ENCODE data around the gene PRR12.

PRR12 gene

DNA sequence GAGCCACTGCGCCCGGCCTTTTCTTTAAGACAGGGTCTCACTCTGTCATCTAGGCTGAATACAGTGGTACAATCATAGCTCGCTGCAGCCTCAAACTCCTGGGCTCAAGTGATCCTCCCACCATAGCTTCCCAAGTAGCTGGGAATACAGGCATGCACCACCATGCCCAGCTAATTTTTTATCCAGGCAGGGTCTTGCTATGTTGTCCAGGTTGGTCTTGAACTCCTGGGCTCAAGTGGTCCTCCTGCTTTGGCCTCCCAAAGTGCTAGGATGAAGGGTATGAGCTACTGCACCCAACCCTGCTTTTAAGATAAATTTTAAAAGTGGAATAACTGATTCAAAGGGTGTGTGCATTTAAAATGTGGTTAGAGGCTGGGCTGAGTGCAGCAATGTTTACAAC lies 24.7 kb upstream of the PRR12 start:
- no peak overlapping the region for H3K4me3 ChIP-seq (ENCODE audit: low read depth, low read length)
- no peak overlapping the region for H3K27ac ChIP-seq (ENCODE audit: extremely low read depth, low read depth, low read length)
- no peaks in the 10 kb centered on the region for H3K9me3 ChIP-seq (ENCODE audit: control insufficient read depth, insufficient read depth, low read depth, low read length)
- TF ChIP-seq ZNF792 (tag by site-specific recombination; IDR thresholded peaks at IDR 0.05) (no peak), ZNF501 (tag by site-specific recombination; IDR thresholded peaks at IDR 0.05) (no peak), PRDM1 (tag by site-specific recombination; IDR thresholded peaks at IDR 0.05) (no peak), ZNF16 (tag by site-specific recombination; IDR thresholded peaks at IDR 0.05; ENCODE audit: low read depth) (no peak), ZNF48 (tag by site-specific recombination; IDR thresholded peaks at IDR 0.05) (no peak), ZNF114 (tag by site-specific recombination; IDR thresholded peaks at IDR 0.05) (no peak), ZNF510 (tag by site-specific recombination; IDR thresholded peaks at IDR 0.05; ENCODE audit: insufficient replicate concordance) (no peak), ZNF221 (tag by site-specific recombination; IDR thresholded peaks at IDR 0.05; ENCODE audit: borderline replicate concordance) (no peak)
- TF ChIP-seq, protein P1, sequence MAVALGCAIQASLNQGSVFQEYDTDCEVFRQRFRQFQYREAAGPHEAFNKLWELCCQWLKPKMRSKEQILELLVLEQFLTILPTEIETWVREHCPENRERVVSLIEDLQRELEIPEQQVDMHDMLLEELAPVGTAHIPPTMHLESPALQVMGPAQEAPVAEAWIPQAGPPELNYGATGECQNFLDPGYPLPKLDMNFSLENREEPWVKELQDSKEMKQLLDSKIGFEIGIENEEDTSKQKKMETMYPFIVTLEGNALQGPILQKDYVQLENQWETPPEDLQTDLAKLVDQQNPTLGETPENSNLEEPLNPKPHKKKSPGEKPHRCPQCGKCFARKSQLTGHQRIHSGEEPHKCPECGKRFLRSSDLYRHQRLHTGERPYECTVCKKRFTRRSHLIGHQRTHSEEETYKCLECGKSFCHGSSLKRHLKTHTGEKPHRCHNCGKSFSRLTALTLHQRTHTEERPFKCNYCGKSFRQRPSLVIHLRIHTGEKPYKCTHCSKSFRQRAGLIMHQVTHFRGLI (tag by site-specific recombination; IDR thresholded peaks at IDR 0.05): no peak
- TF ChIP-seq, protein P2, sequence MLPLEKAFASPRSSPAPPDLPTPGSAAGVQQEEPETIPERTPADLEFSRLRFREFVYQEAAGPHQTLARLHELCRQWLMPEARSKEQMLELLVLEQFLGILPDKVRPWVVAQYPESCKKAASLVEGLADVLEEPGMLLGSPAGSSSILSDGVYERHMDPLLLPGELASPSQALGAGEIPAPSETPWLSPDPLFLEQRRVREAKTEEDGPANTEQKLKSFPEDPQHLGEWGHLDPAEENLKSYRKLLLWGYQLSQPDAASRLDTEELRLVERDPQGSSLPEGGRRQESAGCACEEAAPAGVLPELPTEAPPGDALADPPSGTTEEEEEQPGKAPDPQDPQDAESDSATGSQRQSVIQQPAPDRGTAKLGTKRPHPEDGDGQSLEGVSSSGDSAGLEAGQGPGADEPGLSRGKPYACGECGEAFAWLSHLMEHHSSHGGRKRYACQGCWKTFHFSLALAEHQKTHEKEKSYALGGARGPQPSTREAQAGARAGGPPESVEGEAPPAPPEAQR (tag by site-specific recombination; IDR thresholded peaks at IDR 0.05): no peak
- H3K36me3 ChIP-seq (ENCODE audit: control insufficient read depth in 2 of 2, insufficient read depth in 1 of 2, low read length in 2 of 2): peaks cover 0 to 7% of the 10 kb centered on the region in 2 experiments; a peak in 1 of 3 replicates
- peaks cover 19% of the 10 kb centered on the region for H3K4me1 ChIP-seq (ENCODE audit: control insufficient read depth, insufficient read depth, low read length)
- CTCF ChIA-PET: interaction anchor here (0.6 to 9.9 kb wide), 5 partner anchors 18 to 236 kb away, joined by 3 to 84 read pairs (median 3); no protein-coding TSS in a partner anchor
- POLR2A ChIA-PET: interaction anchor here (0.7 to 1.6 kb wide), 3 partner anchors 10 to 24 kb away, joined by 3 to 5 read pairs (median 4); partner anchors contain the start of genes NOSIP and PRR12

DNA sequence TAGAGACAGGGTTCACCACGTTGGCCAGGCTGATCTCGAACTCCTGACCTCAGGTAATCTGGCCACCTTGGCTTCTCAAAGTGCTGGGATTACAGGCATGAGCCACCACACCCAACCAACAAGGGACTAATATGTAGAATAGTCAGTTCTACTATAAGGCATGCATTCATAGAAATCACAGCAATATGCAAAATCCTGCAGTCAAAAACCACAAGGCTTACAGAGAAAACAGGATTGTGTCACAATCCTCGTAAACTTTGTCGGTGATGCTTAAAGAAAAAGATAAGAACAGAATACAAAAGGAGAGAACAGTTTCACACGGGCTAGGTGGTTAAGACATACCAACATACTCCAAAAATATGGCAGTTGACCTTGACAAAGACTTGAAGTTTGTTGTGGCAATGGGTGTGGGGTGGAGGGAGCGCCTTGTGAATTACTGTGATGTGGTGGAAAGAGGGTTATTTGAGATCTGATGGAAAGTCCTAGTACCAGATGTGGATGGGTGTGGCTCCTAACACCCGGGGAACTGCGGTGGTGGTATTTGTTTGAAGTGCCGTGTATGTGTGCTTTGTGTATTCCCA lies 23.0 kb upstream of the PRR12 start:
- CTCF ChIA-PET: interaction anchor here (0.6 to 9.9 kb wide), 4 partner anchors 12 to 62 kb away, joined by 4 to 90 read pairs (median 68); partner anchors contain the start of genes NOSIP and PRRG2

More for the DNA sequence above, 23.0 kb upstream of the PRR12 start:
- POLR2A ChIA-PET: interaction anchor here (0.6 to 3.6 kb wide), 4 partner anchors 12 to 71 kb away, joined by 3 to 45 read pairs (median 4); partner anchors contain the start of gene NOSIP
- peaks cover 19% of the 10 kb centered on the region for H3K4me1 ChIP-seq (ENCODE audit: control insufficient read depth, insufficient read depth, low read length)
- no peaks in the 10 kb centered on the region for H3K9me3 ChIP-seq (ENCODE audit: control insufficient read depth, insufficient read depth, low read depth, low read length)
- H3K27ac ChIP-seq (ENCODE audit: extremely low read depth, low read depth, low read length): peak overlapping the region; percentile 50
- H3K36me3 ChIP-seq (ENCODE audit: control insufficient read depth in 2 of 2, insufficient read depth in 1 of 2, low read length in 2 of 2): peaks cover under 1 to 2% of the 10 kb centered on the region in 2 experiments; a peak in 2 of 3 replicates
- TF ChIP-seq KLF9 (tag by site-specific recombination; IDR thresholded peaks at IDR 0.05; ENCODE audit: low read depth) (peak; percentile 34; the same call in 1 of the 2 replicates), TCF7L2 (IDR thresholded peaks at IDR 0.05; ENCODE audit: borderline replicate concordance, low read depth, low read length) (0 out of 2 replicates have a peak, but pooled peaks have one; percentile 14), KLF1 (tag by site-specific recombination; IDR thresholded peaks at IDR 0.05) (peak; percentile 100), ZNF202 (tag by site-specific recombination; IDR thresholded peaks at IDR 0.05; ENCODE audit: borderline replicate concordance) (no peak), ZNF555 (tag by site-specific recombination; conservative IDR thresholded peaks at IDR 0.05) (no peak), ZXDB (tag by site-specific recombination; IDR thresholded peaks at IDR 0.05) (0 out of 2 replicates have a peak, but pooled peaks have one; percentile 44)
- TF ChIP-seq, protein P3, sequence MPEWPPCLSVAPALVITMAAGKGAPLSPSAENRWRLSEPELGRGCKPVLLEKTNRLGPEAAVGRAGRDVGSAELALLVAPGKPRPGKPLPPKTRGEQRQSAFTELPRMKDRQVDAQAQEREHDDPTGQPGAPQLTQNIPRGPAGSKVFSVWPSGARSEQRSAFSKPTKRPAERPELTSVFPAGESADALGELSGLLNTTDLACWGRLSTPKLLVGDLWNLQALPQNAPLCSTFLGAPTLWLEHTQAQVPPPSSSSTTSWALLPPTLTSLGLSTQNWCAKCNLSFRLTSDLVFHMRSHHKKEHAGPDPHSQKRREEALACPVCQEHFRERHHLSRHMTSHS (tag by site-specific recombination; IDR thresholded peaks at IDR 0.05): no peak
- TF ChIP-seq, protein P4, sequence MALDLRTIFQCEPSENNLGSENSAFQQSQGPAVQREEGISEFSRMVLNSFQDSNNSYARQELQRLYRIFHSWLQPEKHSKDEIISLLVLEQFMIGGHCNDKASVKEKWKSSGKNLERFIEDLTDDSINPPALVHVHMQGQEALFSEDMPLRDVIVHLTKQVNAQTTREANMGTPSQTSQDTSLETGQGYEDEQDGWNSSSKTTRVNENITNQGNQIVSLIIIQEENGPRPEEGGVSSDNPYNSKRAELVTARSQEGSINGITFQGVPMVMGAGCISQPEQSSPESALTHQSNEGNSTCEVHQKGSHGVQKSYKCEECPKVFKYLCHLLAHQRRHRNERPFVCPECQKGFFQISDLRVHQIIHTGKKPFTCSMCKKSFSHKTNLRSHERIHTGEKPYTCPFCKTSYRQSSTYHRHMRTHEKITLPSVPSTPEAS (tag by site-specific recombination; IDR thresholded peaks at IDR 0.05): no peak
- TF ChIP-seq, protein P5, sequence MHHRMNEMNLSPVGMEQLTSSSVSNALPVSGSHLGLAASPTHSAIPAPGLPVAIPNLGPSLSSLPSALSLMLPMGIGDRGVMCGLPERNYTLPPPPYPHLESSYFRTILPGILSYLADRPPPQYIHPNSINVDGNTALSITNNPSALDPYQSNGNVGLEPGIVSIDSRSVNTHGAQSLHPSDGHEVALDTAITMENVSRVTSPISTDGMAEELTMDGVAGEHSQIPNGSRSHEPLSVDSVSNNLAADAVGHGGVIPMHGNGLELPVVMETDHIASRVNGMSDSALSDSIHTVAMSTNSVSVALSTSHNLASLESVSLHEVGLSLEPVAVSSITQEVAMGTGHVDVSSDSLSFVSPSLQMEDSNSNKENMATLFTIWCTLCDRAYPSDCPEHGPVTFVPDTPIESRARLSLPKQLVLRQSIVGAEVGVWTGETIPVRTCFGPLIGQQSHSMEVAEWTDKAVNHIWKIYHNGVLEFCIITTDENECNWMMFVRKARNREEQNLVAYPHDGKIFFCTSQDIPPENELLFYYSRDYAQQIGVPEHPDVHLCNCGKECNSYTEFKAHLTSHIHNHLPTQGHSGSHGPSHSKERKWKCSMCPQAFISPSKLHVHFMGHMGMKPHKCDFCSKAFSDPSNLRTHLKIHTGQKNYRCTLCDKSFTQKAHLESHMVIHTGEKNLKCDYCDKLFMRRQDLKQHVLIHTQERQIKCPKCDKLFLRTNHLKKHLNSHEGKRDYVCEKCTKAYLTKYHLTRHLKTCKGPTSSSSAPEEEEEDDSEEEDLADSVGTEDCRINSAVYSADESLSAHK (tag by site-specific recombination; IDR thresholded peaks at IDR 0.05): 0 out of 2 replicates have a peak, but pooled peaks have one; percentile 30
- no peak overlapping the region for H3K4me3 ChIP-seq (ENCODE audit: low read depth, low read length)

Measured in HEK293 (cell line).